Breast epithelium (tissue), 4 donors: ENCODE data around the gene INHBE. TPM values are rescaled to one million over a fixed set of nuclear protein-coding genes. Genes with fewer than 3 reads are reported as not detected.
"Not testable (repeated sequence)": the region's sequence is repeated elsewhere in the genome, so short reads cannot be mapped to it uniquely, and the experiment has no call there.

Source experiments
- DNase-seq, 2 donors: peaks; one replicate each; pipeline ENCODE4 v3.0.0-alpha.2; 2019; ENCODE audit warnings: low spot score in 2 of 2
- H3K27ac ChIP-seq, 2 donors: fragments of 200-600 bp; sonication (generic) in 1 of 2; one replicate each; pipeline ENCODE4 v1.5.1; 2016 to 2019; ENCODE audit warnings: mild to moderate bottlenecking in 1 of 2
- H3K27me3 ChIP-seq, 2 donors: fragments of 200-600 bp; sonication (generic) in 1 of 2; one replicate each; pipeline versions ENCODE4 v1.5.1 to v1.6.0; 2017 to 2019; ENCODE audit warnings: control low read depth in 1 of 2, mild to moderate bottlenecking in 1 of 2
- H3K36me3 ChIP-seq: fragments of 200-600 bp; one replicate; pipeline ENCODE4 v1.5.1; 2019
- H3K4me1 ChIP-seq, 2 donors: fragments of 200-600 bp; sonication (generic); one replicate each; pipeline ENCODE4 v1.5.1; 2016 to 2019; ENCODE audit warnings: control low read depth in 1 of 2
- H3K4me3 ChIP-seq, 3 donors: fragments of 200-600 bp; sonication (generic); 1 replicate in 2 of 3; 2 replicates in 1 of 3; pipeline ENCODE4 v1.5.1; 2016 to 2019; ENCODE audit warnings: mild to moderate bottlenecking in 3 of 3, moderate library complexity in 2 of 3
- H3K9me3 ChIP-seq, 2 donors: fragments of 200-600 bp; sonication (generic) in 1 of 2; one replicate each; pipeline ENCODE4 v1.5.1; 2016 to 2019; ENCODE audit warnings: control low read depth in 1 of 2
- POLR2A ChIP-seq: fragments of 450-650 bp; IDR thresholded peaks from one replicate; pipeline ENCODE4 v1.6.1; 2016; ENCODE audit warnings: antibody characterized with exemption, mild to moderate bottlenecking, moderate library complexity
- POLR2AphosphoS5 ChIP-seq, 3 donors: sonication (generic); formaldehyde crosslinking; IDR thresholded peaks; one replicate each; pipeline ENCODE4 v1.6.1; 2017; ENCODE audit warnings: antibody characterized with exemption in 3 of 3
- intact Hi-C: fragments of 100-400 bp; cut with DNase I; formaldehyde crosslinking; loops from one replicate; pipeline ENCODE4 v1.15.1; 2023; ENCODE audit warnings: low total_unique reads
- total RNA-seq, 3 donors: library from RNA; depleted of rRNA; stranded (reverse); fragments of >200 nt; gene quantifications; one replicate each; pipeline ENCODE4 v1.1.0, GENCODE V29; 2016
- TF ChIP-seq, protein P1 (sequence below), 3 donors: fragments of 450-650 bp; IDR thresholded peaks; one replicate each; pipeline ENCODE4 v1.5.1; 2016 to 2017; ENCODE audit warnings: antibody characterized with exemption in 3 of 3, mild to moderate bottlenecking in 3 of 3, moderate library complexity in 3 of 3

Gene INHBE
- total RNA-seq, 3 donors from 2014 or later: not detected

GRCh38 chr12:57498132-57498502 lies 43.0 kb downstream of the INHBE start:
- Histone ChIP-seq H3K27ac (no peak overlapping the region), H3K36me3 (no peaks in the 10 kb centered on the region), H3K4me3 (no peak overlapping the region), H3K4me1 (no peaks in the 10 kb centered on the region), H3K9me3 (no peaks in the 10 kb centered on the region), H3K27me3 (no peaks in the 10 kb centered on the region)
- TF ChIP-seq, protein P1, sequence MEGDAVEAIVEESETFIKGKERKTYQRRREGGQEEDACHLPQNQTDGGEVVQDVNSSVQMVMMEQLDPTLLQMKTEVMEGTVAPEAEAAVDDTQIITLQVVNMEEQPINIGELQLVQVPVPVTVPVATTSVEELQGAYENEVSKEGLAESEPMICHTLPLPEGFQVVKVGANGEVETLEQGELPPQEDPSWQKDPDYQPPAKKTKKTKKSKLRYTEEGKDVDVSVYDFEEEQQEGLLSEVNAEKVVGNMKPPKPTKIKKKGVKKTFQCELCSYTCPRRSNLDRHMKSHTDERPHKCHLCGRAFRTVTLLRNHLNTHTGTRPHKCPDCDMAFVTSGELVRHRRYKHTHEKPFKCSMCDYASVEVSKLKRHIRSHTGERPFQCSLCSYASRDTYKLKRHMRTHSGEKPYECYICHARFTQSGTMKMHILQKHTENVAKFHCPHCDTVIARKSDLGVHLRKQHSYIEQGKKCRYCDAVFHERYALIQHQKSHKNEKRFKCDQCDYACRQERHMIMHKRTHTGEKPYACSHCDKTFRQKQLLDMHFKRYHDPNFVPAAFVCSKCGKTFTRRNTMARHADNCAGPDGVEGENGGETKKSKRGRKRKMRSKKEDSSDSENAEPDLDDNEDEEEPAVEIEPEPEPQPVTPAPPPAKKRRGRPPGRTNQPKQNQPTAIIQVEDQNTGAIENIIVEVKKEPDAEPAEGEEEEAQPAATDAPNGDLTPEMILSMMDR (IDR thresholded peaks at IDR 0.05): no peak
- no peak for TF ChIP-seq POLR2AphosphoS5 (IDR thresholded peaks at IDR 0.05)
- TF ChIP-seq POLR2A: no peak
- intact Hi-C loops: no loop called here
- no peak for DNase-seq

DNA sequence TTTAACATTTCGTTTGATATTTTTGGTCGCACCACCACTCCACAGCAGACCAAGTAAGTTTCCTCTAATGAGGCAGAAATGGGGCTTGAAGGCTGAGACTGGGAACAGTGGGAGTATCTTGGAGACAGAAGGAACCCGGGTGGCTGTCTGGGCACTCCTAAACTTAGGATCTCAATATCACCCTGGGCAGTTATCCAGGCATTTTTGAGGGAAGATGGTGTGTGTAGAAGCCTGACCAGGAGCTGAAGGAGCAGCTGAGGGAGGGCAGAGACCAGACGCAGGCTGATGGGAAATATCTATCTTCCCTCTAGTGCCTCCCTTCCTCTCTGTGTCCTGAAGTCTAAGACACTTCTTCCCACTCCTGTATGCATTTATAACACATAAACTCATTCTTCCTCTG lies 43.5 kb downstream of the INHBE start:
- intact Hi-C loops: no loop called here
- Histone ChIP-seq H3K4me1 (no peaks in the 10 kb centered on the region), H3K27me3 (no peaks in the 10 kb centered on the region), H3K27ac (no peak overlapping the region), H3K4me3 (no peak overlapping the region), H3K9me3 (no peaks in the 10 kb centered on the region), H3K36me3 (no peaks in the 10 kb centered on the region)
- DNase-seq: no peak
- TF ChIP-seq, protein P1 (IDR thresholded peaks at IDR 0.05): no peak
- TF ChIP-seq POLR2AphosphoS5 (IDR thresholded peaks at IDR 0.05): no peak
- TF ChIP-seq POLR2A: no peak

- Histone ChIP-seq H3K27ac (no peak overlapping the region), H3K9me3 (no peaks in the 10 kb centered on the region), H3K27me3 (no peaks in the 10 kb centered on the region), H3K36me3 (no peaks in the 10 kb centered on the region), H3K4me3 (no peak overlapping the region), H3K4me1 (no peaks in the 10 kb centered on the region)
- intact Hi-C loops: no loop called here
- DNase-seq: no peak
- no peak for TF ChIP-seq POLR2AphosphoS5 (IDR thresholded peaks at IDR 0.05)
- TF ChIP-seq, protein P1 (IDR thresholded peaks at IDR 0.05): no peak
- TF ChIP-seq POLR2A: no peak
Measured at GRCh38 chr12:57500213-57500612, 45.1 kb downstream of the INHBE start.

DNA sequence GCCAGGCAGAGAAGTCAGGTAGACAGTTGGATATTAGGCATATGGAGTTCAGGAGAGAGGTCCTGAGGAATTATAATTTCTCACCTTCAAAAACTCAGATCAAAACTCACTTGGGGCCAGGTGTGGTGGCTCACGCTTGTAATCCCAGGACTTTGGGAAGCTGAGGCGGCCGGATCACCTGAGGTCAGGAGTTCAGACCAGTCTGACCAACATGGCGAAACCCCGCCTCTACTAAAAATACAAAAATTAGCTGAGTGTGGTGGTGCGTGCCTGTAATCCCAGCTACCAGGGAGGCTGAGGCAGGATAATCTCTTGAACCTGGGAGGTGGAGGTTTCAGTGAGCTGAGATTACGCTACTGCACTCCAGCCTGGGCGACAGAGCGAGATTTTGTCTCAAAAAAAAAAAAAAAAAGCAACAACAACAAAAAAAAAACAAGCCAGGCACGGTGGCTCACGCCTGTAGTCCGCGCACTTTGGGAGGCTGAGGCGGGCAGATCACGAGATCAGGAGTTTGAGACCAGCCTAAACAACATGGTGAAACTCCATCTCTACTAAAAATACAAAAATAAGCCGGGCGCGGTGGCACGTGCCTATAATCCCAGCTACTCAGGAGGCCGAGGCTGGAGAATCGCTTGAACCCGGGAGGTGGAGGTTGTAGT lies 47.3 kb downstream of the INHBE start:
- DNase-seq, H3K4me3 ChIP-seq, H3K4me1 ChIP-seq, H3K27me3 ChIP-seq, H3K9me3 ChIP-seq, H3K36me3 ChIP-seq, intact Hi-C loops, H3K27ac ChIP-seq: not testable (repeated sequence)

GRCh38 chr12:57506541-57506940 lies 51.4 kb downstream of the INHBE start:
- H3K27me3 ChIP-seq, H3K4me3 ChIP-seq, intact Hi-C loops, H3K36me3 ChIP-seq, H3K27ac ChIP-seq, H3K9me3 ChIP-seq, H3K4me1 ChIP-seq, DNase-seq: not testable (repeated sequence)

Other genes with a start within 250 kb of the INHBE start
- under 1 TPM in 1 of 3 donors, not detected in 2; 0.33 TPM for gene NXPH4, start 238.5 kb upstream of the INHBE start, total RNA-seq
- 10 to 100 TPM; 37.9 to 63.3 (median 46.7) TPM for gene SHMT2, start 225.6 kb upstream of the INHBE start, total RNA-seq
- gene STAC3, start 204.1 kb upstream of the INHBE start, total RNA-seq: 1 to 10 TPM in 2 of 3 donors, under 1 TPM in 1; 0.98 to 3.2 (median 1.6) TPM
- 10 to 100 TPM; 31.6 to 43.0 (median 35.7) TPM for gene R3HDM2, start 24.3 kb upstream of the INHBE start, total RNA-seq
- not detected for gene INHBC, start 20.5 kb upstream of the INHBE start, total RNA-seq
- gene GLI1, start 4.5 kb downstream of the INHBE start, total RNA-seq: 1 to 10 TPM in 2 of 3 donors, under 1 TPM in 1; 0.66 to 2.1 (median 1.2) TPM
- 10 to 100 TPM; 10.8 to 16.6 (median 11.1) TPM for gene ARHGAP9, start 24.6 kb downstream of the INHBE start, total RNA-seq
- 10 to 100 TPM; 39.2 to 65.9 (median 60.2) TPM for gene MARS1, start 32.8 kb downstream of the INHBE start, total RNA-seq
- 10 to 100 TPM; 39.0 to 58.4 (median 51.2) TPM for gene DDIT3, start 65.2 kb downstream of the INHBE start, total RNA-seq
- gene MBD6, start 67.5 kb downstream of the INHBE start, total RNA-seq: 10 to 100 TPM; 12.6 to 26.1 (median 19.7) TPM
- gene DCTN2, start 91.9 kb downstream of the INHBE start, total RNA-seq: 100 to 1,000 TPM; 108 to 138 (median 131) TPM
- 1 to 10 TPM in 1 of 3 donors, under 1 TPM in 1, not detected in 1; 0.98 to 1.2 TPM for gene KIF5A, start 94.7 kb downstream of the INHBE start, total RNA-seq
- 10 to 100 TPM; 13.8 to 26.9 (median 24.6) TPM for gene PIP4K2C, start 135.9 kb downstream of the INHBE start, total RNA-seq
- gene DTX3, start 149.5 kb downstream of the INHBE start, total RNA-seq: 10 to 100 TPM in 2 of 3 donors, 1 to 10 TPM in 1; 3.0 to 35.1 (median 25.9) TPM
- 10 to 100 TPM in 2 of 3 donors, 1 to 10 TPM in 1; 8.3 to 28.2 (median 19.2) TPM for gene ARHGEF25, start 156.1 kb downstream of the INHBE start, total RNA-seq
- gene B4GALNT1, start 177.9 kb downstream of the INHBE start, total RNA-seq: 1 to 10 TPM; 1.1 to 2.6 (median 1.2) TPM
- gene OS9, start 238.8 kb downstream of the INHBE start, total RNA-seq: 100 to 1,000 TPM; 184 to 431 (median 213) TPM